ENCODE results near the gene ADAMTSL1. TPM values are rescaled to one million over a fixed set of nuclear protein-coding genes. Genes with fewer than 3 reads are reported as not detected.
A peak's percentile ranks its signal among the peaks of the same experiment; 100 is the strongest.

Gene ADAMTSL1
- total and polyA plus RNA-seq, 9 donors = 1.2 to 20.0 (median 6.1) TPM

DNA sequence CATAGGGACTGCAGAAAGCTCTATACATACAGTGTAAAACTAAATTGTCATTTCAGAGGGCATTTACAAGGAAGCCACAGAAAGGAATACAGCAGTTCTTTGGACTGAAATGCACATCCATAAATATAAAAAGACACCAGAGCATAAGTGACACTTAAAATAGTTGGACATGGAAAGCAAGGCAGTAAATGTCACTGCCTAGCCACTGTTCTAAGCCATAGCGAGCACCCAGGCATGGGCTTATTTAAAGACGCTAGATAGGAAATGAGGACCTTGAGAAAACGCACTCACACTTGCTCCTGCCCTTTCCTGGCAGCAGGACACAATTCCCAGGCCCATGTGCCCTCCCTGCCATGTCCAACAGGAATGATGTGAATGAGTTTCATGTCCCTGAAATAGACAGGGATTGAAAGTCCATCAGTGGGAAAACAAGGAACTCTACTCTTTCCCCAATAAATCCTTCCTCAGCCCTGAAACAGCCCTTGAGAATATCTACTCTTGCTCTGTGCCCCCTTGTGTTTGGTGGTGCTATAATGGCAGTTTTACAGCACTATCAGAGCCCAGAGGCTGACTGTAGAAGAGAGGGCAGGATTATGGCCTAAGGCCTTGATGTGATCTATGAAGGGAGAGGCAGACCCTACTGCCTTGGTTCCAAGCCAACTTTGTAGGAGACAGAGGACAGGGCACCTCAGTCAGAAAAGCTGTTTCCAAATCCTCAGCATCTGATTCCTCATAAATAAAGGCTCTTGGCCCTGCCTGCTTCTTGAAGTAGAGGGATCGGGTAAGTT, 376.1 kb downstream of the ADAMTSL1 start:
- no peak for DNase-seq
- H3K27ac ChIP-seq = no peak overlapping the region

DNA sequence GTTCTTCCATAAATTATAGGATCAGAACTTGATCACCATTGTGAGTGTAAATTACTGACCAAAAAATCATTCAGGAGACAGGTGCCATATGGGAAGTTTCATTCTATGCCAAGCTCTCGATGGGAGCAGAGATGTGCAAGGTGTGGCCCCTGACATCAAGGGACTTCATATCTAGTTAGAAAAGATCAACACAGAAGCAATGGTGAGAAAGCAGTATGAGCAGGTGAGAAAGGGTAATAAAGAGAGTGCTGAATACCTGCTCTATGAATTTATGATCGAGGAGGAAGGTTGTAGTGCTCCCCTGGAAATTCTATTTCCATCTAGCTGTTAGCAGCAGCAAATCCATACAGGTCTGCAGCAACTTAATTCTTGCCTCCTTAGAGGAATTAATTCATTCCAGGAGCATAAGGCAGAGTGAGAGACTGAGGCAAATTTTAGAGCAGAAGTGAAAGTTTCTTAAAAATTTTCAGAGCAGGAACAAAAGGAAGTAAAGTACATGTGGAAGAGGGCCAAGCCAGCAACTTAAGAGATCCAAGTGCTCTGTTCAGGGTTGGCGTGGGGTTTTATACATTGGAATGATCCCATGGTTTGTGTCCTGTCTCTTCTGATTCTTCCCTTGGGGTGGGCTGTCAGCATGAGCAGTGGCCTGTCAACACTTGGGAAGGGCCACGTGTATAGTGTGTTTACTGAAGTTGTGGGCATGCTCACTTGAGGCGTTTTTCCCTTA, 377.3 kb downstream of the ADAMTSL1 start:
- no peak overlapping the region for H3K4me3 ChIP-seq
- no peaks in the 10 kb centered on the region for H3K36me3 ChIP-seq
- no peak overlapping the region for H3K27ac ChIP-seq
- no peak for DNase-seq
- H3K4me1 ChIP-seq (ENCODE audit: insufficient read depth) = no peaks in the 10 kb centered on the region
- no peak for TF ChIP-seq EP300 (IDR thresholded peaks at IDR 0.05)
- TF ChIP-seq POLR2A (IDR thresholded peaks at IDR 0.05) = no peak
- TF ChIP-seq, protein P1, sequence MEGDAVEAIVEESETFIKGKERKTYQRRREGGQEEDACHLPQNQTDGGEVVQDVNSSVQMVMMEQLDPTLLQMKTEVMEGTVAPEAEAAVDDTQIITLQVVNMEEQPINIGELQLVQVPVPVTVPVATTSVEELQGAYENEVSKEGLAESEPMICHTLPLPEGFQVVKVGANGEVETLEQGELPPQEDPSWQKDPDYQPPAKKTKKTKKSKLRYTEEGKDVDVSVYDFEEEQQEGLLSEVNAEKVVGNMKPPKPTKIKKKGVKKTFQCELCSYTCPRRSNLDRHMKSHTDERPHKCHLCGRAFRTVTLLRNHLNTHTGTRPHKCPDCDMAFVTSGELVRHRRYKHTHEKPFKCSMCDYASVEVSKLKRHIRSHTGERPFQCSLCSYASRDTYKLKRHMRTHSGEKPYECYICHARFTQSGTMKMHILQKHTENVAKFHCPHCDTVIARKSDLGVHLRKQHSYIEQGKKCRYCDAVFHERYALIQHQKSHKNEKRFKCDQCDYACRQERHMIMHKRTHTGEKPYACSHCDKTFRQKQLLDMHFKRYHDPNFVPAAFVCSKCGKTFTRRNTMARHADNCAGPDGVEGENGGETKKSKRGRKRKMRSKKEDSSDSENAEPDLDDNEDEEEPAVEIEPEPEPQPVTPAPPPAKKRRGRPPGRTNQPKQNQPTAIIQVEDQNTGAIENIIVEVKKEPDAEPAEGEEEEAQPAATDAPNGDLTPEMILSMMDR (IDR thresholded peaks at IDR 0.05) = no peak
- no peaks in the 10 kb centered on the region for H3K9me3 ChIP-seq
- intact Hi-C loops (cut with DNase I) = no loop called here
- WGBS, 3 donors = 81 to 85% (median 83%) methylated on average over 5 of the region's 5 CpGs
- H3K27me3 ChIP-seq = no peaks in the 10 kb centered on the region

More for the DNA sequence above, 376.1 kb downstream of the ADAMTSL1 start:
- Histone ChIP-seq H3K9me3 (no peaks in the 10 kb centered on the region), H3K4me3 (no peak overlapping the region), H3K27me3 (no peaks in the 10 kb centered on the region), H3K4me1 (ENCODE audit: insufficient read depth) (no peaks in the 10 kb centered on the region), H3K36me3 (no peaks in the 10 kb centered on the region)
- WGBS, 3 donors = 75 to 85% (median 77%) methylated on average over 4 of the region's 4 CpGs
- intact Hi-C loops (cut with DNase I) = no loop called here
- TF ChIP-seq EP300 (IDR thresholded peaks at IDR 0.05) (no peak), POLR2A (IDR thresholded peaks at IDR 0.05) (no peak)
- TF ChIP-seq, protein P1 (IDR thresholded peaks at IDR 0.05) = no peak

DNA sequence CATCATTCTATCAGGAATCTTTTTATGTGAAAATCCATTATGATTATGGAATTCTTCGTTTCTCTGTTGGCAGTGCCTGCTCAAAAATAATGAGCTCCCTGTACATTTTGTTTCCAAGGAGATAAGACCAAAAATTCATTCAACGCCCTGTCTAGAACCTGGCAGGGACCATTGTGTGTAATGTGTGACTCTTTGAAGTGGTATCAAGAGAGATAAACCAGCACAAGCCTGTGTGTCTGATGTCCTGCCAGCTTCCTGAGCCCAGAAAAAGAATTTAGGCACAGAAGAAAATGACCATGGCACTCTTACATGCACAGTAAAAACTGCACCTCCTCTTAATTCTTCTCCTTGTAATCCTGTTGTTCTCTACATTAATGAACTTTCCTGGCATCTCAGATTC, 381.7 kb downstream of the ADAMTSL1 start:
- TF ChIP-seq EP300 (IDR thresholded peaks at IDR 0.05) (no peak), POLR2A (IDR thresholded peaks at IDR 0.05) (no peak)
- TF ChIP-seq, protein P1 (IDR thresholded peaks at IDR 0.05) = no peak
- H3K4me3 ChIP-seq = no peak overlapping the region
- no peaks in the 10 kb centered on the region for H3K36me3 ChIP-seq
- H3K27me3 ChIP-seq = no peaks in the 10 kb centered on the region
- WGBS, 3 donors = 1 to 13% (median 7%) methylated on average over 2 of the region's 2 CpGs
- no peaks in the 10 kb centered on the region for H3K4me1 ChIP-seq (ENCODE audit: insufficient read depth)
- H3K9me3 ChIP-seq = no peaks in the 10 kb centered on the region
- no peak overlapping the region for H3K27ac ChIP-seq
- DNase-seq = peak in 2 of 5 donors; percentile 37 to 49
- intact Hi-C loops (cut with DNase I) = no loop called here

DNA sequence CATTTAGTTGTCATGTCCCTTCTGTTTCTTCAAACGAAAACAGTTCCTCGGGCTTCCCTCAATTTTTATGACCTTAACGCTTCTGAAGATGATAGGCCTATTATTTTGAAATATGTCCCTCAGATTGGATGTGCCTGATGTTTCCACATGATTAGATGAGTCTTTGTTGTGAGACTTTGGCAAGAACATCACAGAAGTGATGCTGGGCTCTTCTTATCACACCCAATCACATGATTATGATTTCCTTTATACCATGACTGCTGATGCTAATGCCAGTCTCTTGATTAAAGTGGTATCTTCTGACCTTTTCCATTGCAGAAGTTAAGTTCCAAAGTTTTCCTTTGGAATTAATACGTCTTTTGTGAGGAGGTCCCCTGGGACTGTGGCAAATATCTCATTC, 383.4 kb downstream of the ADAMTSL1 start:
- 79 to 90% (median 84%) methylated on average over 4 of the region's 4 CpGs for WGBS, 3 donors
- H3K27me3 ChIP-seq = no peaks in the 10 kb centered on the region
- no peak overlapping the region for H3K4me3 ChIP-seq
- no peaks in the 10 kb centered on the region for H3K36me3 ChIP-seq
- intact Hi-C loops (cut with DNase I) = no loop called here
- peaks cover 2% of the 10 kb centered on the region for H3K4me1 ChIP-seq (ENCODE audit: insufficient read depth)
- DNase-seq = no peak
- no peak for TF ChIP-seq EP300 (IDR thresholded peaks at IDR 0.05)
- H3K27ac ChIP-seq = no peak overlapping the region
- no peaks in the 10 kb centered on the region for H3K9me3 ChIP-seq

DNA sequence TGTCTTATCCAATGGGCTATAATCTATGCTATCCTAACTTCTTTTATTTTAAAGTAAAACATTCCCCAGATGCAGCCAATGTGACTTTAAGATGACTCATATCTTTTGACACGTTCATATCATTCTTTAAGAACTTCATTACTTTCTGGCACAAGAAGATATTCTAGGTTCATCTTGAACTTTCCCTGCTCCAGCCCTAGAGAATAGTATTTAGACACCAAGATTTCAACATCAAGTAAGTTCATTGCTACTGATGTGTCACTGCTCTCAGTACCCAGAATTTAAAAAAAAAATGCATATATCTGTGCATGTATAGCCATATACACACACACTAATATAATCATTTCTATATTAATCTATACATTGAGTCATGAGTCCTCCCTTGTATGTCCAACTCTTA, 383.8 kb downstream of the ADAMTSL1 start:
- Histone ChIP-seq H3K36me3 (no peaks in the 10 kb centered on the region), H3K4me3 (no peak overlapping the region), H3K4me1 (ENCODE audit: insufficient read depth) (peaks cover 2% of the 10 kb centered on the region), H3K27ac (no peak overlapping the region), H3K27me3 (no peaks in the 10 kb centered on the region), H3K9me3 (no peaks in the 10 kb centered on the region)
- no peak for TF ChIP-seq POLR2A (IDR thresholded peaks at IDR 0.05)
- TF ChIP-seq EP300 (IDR thresholded peaks at IDR 0.05) = no peak
- TF ChIP-seq, protein P1 (IDR thresholded peaks at IDR 0.05) = no peak
- no peak for DNase-seq
- intact Hi-C loops (cut with DNase I) = no loop called here
- 27 to 38% (median 36%) methylated on average over 1 of the region's 1 CpG for WGBS, 3 donors
